ENCODE measurements around the gene LSP1.

The LSP1 gene

GRCh38 chr11:1825039-1825740 is 27.7 kb upstream of the LSP1 start:
- no peak for DNase-seq (ENCODE audit: low read depth)

GRCh38 chr11:1825785-1826451 is 27.0 kb upstream of the LSP1 start:
- no peak for DNase-seq (ENCODE audit: low read depth)

- DNase-seq (ENCODE audit: low read depth): peak; percentile 38
Measured at GRCh38 chr11:1826552-1827094, 26.3 kb upstream of the LSP1 start.

- peak; percentile 43 for DNase-seq (ENCODE audit: low read depth)
Measured at GRCh38 chr11:1827095-1827813, 25.6 kb upstream of the LSP1 start.

- DNase-seq (ENCODE audit: low read depth): no peak
Measured at GRCh38 chr11:1827931-1828330, 25.0 kb upstream of the LSP1 start.

GRCh38 chr11:1828542-1828941 is 24.3 kb upstream of the LSP1 start:
- DNase-seq (ENCODE audit: low read depth): no peak

GRCh38 chr11:1829039-1829820 is 23.7 kb upstream of the LSP1 start:
- peak; percentile 49 for DNase-seq (ENCODE audit: low read depth)

- no peak for DNase-seq (ENCODE audit: low read depth)
Measured at GRCh38 chr11:1830004-1830321, 22.9 kb upstream of the LSP1 start.

- DNase-seq (ENCODE audit: low read depth): no peak
Measured at GRCh38 chr11:1830322-1831223, 22.3 kb upstream of the LSP1 start.

- DNase-seq (ENCODE audit: low read depth): no peak
Measured at GRCh38 chr11:1831338-1832210, 21.3 kb upstream of the LSP1 start.

GRCh38 chr11:1832211-1832919 is 20.5 kb upstream of the LSP1 start:
- no peak for DNase-seq (ENCODE audit: low read depth)

GRCh38 chr11:1832920-1833295 is 20.0 kb upstream of the LSP1 start:
- DNase-seq (ENCODE audit: low read depth): no peak

GRCh38 chr11:1834062-1834610 is 18.7 kb upstream of the LSP1 start:
- DNase-seq (ENCODE audit: low read depth): no peak

GRCh38 chr11:1834779-1835670 is 17.9 kb upstream of the LSP1 start, which contains the start of gene SYT8:
SYT8 (plus strand) TSS chr11:1834990; CDS start chr11:1835106, 116 bp downstream.
- no peak for DNase-seq (ENCODE audit: low read depth)

GRCh38 chr11:1835671-1836010 is 17.2 kb upstream of the LSP1 start:
- no peak for DNase-seq (ENCODE audit: low read depth)

GRCh38 chr11:1836011-1836945 is 16.6 kb upstream of the LSP1 start:
- no peak for DNase-seq (ENCODE audit: low read depth)

All from iris pigment epithelial cell (primary cell).